Endothelial cell of umbilical vein (primary cell): Measurements from ENCODE around the gene PTGR3. TPM values are rescaled to one million over a fixed set of nuclear protein-coding genes. Genes with fewer than 3 reads are reported as not detected.

Experiments used
- BruUV-seq: library from RNA; stranded (reverse); fragments of 400-500 nt; replicated peaks from 2 replicates; lab custom pipeline; 2021; lab: Mats Ljungman, UMichigan
- CTCF ChIA-PET: fragments of 300-600, 350-600 bp; sonication (Branson Sonifier 250); formaldehyde crosslinking; loops from one replicate; lab custom pipeline; 2021; ENCODE audit warnings: antibody characterized with exemption, inconsistent platforms; lab: Charles Lee
- POLR2A ChIA-PET: fragments of 300-600, 350-600 bp; sonication (Branson Sonifier 250); formaldehyde crosslinking; loops from one replicate; lab custom pipeline; 2021; ENCODE audit warnings: antibody characterized with exemption, inconsistent platforms; lab: Charles Lee
- DNase-seq: peaks from one replicate; pipeline ENCODE4 v3.0.0-alpha.2; 2011; ENCODE audit warnings: low read depth, low spot score
- FAIRE-seq: peaks from 2 replicates; lab custom pipeline; 2011; peaks lifted over from hg19 to GRCh38; lab: Jason Lieb, UNC
- H2AFZ ChIP-seq: 2 replicates; pipeline ENCODE4 v1.6.0; 2012; ENCODE audit warnings: low read depth, low read length, control low read depth, inconsistent platforms
- H3K27ac ChIP-seq: 2 replicates; pipeline ENCODE4 v1.5.1; 2011; ENCODE audit warnings: low read depth, mild to moderate bottlenecking, control low read depth, low read length, moderate library complexity; ENCODE audit not compliant: insufficient read depth
- H3K27me3 ChIP-seq, 2 experiments: 2 replicates each; pipeline versions ENCODE4 v1.6.0 to v1.6.1; 2011; ENCODE audit warnings: low read length in 2 of 2, mixed read lengths in 1 of 2; ENCODE audit not compliant: control insufficient read depth in 2 of 2, insufficient read depth in 2 of 2
- H3K36me3 ChIP-seq, 2 experiments: 2 replicates in 1 of 2; 3 replicates in 1 of 2; pipeline ENCODE4 v1.5.1; 2011; ENCODE audit warnings: low read length in 2 of 2, mild to moderate bottlenecking in 1 of 2, moderate library complexity in 1 of 2; ENCODE audit not compliant: control insufficient read depth in 2 of 2, insufficient read depth in 2 of 2; ENCODE audit errors: extremely low read depth in 1 of 2
- H3K4me1 ChIP-seq: 3 replicates; pipeline ENCODE4 v1.5.1; 2011; ENCODE audit warnings: mild to moderate bottlenecking, low read length; ENCODE audit not compliant: control insufficient read depth, insufficient read depth; ENCODE audit errors: extremely low read depth
- H3K4me2 ChIP-seq: 2 replicates; pipeline ENCODE4 v1.6.1; 2011; ENCODE audit warnings: low read length, control low read depth, mixed read lengths; ENCODE audit not compliant: insufficient read depth
- H3K4me3 ChIP-seq, 3 experiments: fragments of 200-600 bp in 1 of 3; sonication (generic), shearing (Covaris generic) in 1 of 3; replicated peaks in 1 of 3; 2 replicates each; pipeline ENCODE4 v1.5.1; 2011 to 2016; ENCODE audit warnings: control low read depth in 3 of 3, low read length in 3 of 3, mild to moderate bottlenecking in 2 of 3, inconsistent platforms in 1 of 3, low read depth in 1 of 3, moderate library complexity in 1 of 3; ENCODE audit not compliant: insufficient read depth in 1 of 3
- H3K79me2 ChIP-seq: 2 replicates; pipeline ENCODE4 v1.6.0; 2012; ENCODE audit warnings: low read length, inconsistent platforms; ENCODE audit not compliant: control insufficient read depth, insufficient read depth
- H3K9ac ChIP-seq: replicated peaks from 2 replicates; pipeline ENCODE3; 2011; ENCODE audit warnings: low read length, control low read depth; ENCODE audit not compliant: insufficient read depth; ENCODE audit errors: extremely low read depth
- H3K9me1 ChIP-seq: replicated peaks from 3 replicates; pipeline ENCODE4 v1.6.0; 2011; ENCODE audit warnings: mild to moderate bottlenecking, low read length; ENCODE audit not compliant: control insufficient read depth, insufficient read depth; ENCODE audit errors: extremely low read depth
- H3K9me3 ChIP-seq: replicated peaks from 2 replicates; pipeline ENCODE4 v1.5.1; 2012; ENCODE audit warnings: low read length, inconsistent platforms; ENCODE audit not compliant: control insufficient read depth, insufficient read depth
- H4K20me1 ChIP-seq: replicated peaks from 2 replicates; pipeline ENCODE3; 2011; ENCODE audit warnings: mild to moderate bottlenecking, low read length; ENCODE audit not compliant: control insufficient read depth, insufficient read depth; ENCODE audit errors: extremely low read depth
- CTCF ChIP-seq, 2 donors: IDR thresholded peaks; 1 replicate in 1 of 2; 2 replicates in 1 of 2; pipeline ENCODE4 v1.5.1; 2011; ENCODE audit warnings: low read length in 2 of 2, mild to moderate bottlenecking in 2 of 2, moderate library complexity in 2 of 2, control low read depth in 1 of 2, inconsistent platforms in 1 of 2, low read depth in 1 of 2; ENCODE audit not compliant: insufficient read depth in 1 of 2; ENCODE audit errors: extremely low read depth in 1 of 2
- EZH2 ChIP-seq: IDR thresholded peaks from 2 replicates; pipeline ENCODE4 v1.6.1; 2012; ENCODE audit warnings: borderline replicate concordance, low read depth, mild to moderate bottlenecking, moderate library complexity, low read length, inconsistent platforms; ENCODE audit not compliant: severe bottlenecking
- JUN ChIP-seq: IDR thresholded peaks from 2 replicates; pipeline ENCODE4 v1.6.1; 2011; ENCODE audit warnings: borderline replicate concordance, low read depth; ENCODE audit not compliant: insufficient read length, insufficient read depth
- MAX ChIP-seq: IDR thresholded peaks from 2 replicates; pipeline ENCODE4 v1.6.1; 2011; ENCODE audit not compliant: insufficient read depth, insufficient read length
- MYC ChIP-seq: IDR thresholded peaks from one replicate; pipeline ENCODE4 v1.6.1; 2011; ENCODE audit warnings: mild to moderate bottlenecking, low read depth, low read length
- POLR2A ChIP-seq: IDR thresholded peaks from 2 replicates; pipeline ENCODE4 v1.6.1; 2012; ENCODE audit warnings: low read depth, mild to moderate bottlenecking, control low read depth, low read length
- dilution Hi-C: fragments of 300-500 bp; cut with MboI; formaldehyde crosslinking; loops from one replicate; pipeline ENCODE4 v1.15.0; 2019; ENCODE audit warnings: low sequenced_read_pairs; ENCODE audit not compliant: extremely low pct_ligation_motif_present
- intact Hi-C: fragments of 100-400 bp; cut with micrococcal nuclease; formaldehyde crosslinking; loops from one replicate; pipeline ENCODE4 v1.10.0; 2022
- polyA plus RNA-seq, 4 experiments: library from polyadenylated mRNA; depleted of rRNA in 3 of 4; stranded (reverse) in 3 of 4; unstranded in 1 of 4; fragments of >200 nt; gene quantifications; 2 replicates each; pipeline versions ENCODE4 v1.2.1 to v1.2.3, GENCODE V29; 2011 to 2012; ENCODE audit warnings: missing spikeins in 1 of 4
- total RNA-seq: library from RNA; stranded (reverse); gene quantifications from 2 replicates; pipeline ENCODE4 v1.2.3, GENCODE V29; 2021

PTGR3 gene
- total and polyA plus RNA-seq, 2 donors (not counting 3 experiments of a cell fraction or from before 2014, with no cell fraction given): 13.9 to 21.9 TPM

DNA sequence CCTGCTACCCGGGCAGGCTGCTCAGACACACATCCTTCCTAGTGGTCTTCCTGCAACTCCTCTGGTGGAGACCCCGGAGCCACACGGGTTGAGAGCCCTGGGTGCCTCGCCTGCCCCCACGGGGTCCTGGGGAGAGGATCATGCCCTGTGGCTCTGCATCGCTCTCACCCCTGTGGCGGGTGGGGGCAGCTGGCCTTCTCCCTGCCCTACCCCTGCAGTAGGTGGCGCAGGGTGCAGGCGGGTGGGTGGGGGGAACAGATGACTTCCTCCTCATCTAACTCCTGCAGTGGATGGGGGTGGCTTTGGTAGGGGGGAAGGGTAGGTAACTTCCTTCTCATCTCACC lies 40.2 kb upstream of the PTGR3 start:
- intact Hi-C loops: no loop called here
- Histone ChIP-seq H4K20me1 (no peaks in the 10 kb centered on the region), H3K9ac (no peak overlapping the region), H3K79me2 (peaks cover 18% of the 10 kb centered on the region), H3K36me3 (no peaks in the 10 kb centered on the region), H3K9me3 (no peaks in the 10 kb centered on the region), H3K4me2 (no peak overlapping the region), H3K27ac (no peak overlapping the region), H2AFZ (no peak overlapping the region), H3K4me3 (no peak overlapping the region), H3K9me1 (no peaks in the 10 kb centered on the region), H3K27me3 (no peaks in the 10 kb centered on the region), H3K4me1 (peaks cover 30% of the 10 kb centered on the region)
- dilution Hi-C loops: no loop called here
- BruUV-seq: no TSS peak
- CTCF ChIA-PET: no interaction called here
- POLR2A ChIA-PET: no interaction called here
- FAIRE-seq: no peak
- TF ChIP-seq EZH2: no peak
- TF ChIP-seq POLR2A: no peak
- no peak for TF ChIP-seq CTCF (IDR thresholded peaks at IDR 0.05; ENCODE audit: extremely low read depth in 1 of 2, insufficient read depth in 1 of 2, low read depth in 1 of 2, low read length in 2 of 2)
- TF ChIP-seq MYC: no peak
- TF ChIP-seq MAX: no peak
- TF ChIP-seq JUN: no peak
- no peak for DNase-seq
